Left lung (tissue), 10 donors: Measurements from ENCODE around the gene SPTBN1. TPM values are rescaled to one million over a fixed set of nuclear protein-coding genes. Genes with fewer than 3 reads are reported as not detected.

Experiments
- ATAC-seq: fragments of 200-7000 bp; cut with Tn5 transposase; one replicate; pipeline ENCODE4 v1.9.1; 2020; ENCODE audit warnings: moderate library complexity
- DNase-seq, 4 donors: peaks; one replicate each; pipeline ENCODE4 v3.0.0-alpha.2; 2013 to 2020
- H3K27ac ChIP-seq, 2 donors: fragments of 200-600 bp; sonication (generic) in 1 of 2; one replicate each; pipeline versions ENCODE4 v1.5.0 to v1.8.0; 2020 to 2021
- H3K27me3 ChIP-seq, 2 donors: fragments of 200-600 bp; sonication (generic) in 1 of 2; one replicate each; pipeline versions ENCODE4 v1.5.0 to v1.8.0; 2020 to 2021
- H3K36me3 ChIP-seq, 2 donors: fragments of 200-600 bp; sonication (generic) in 1 of 2; one replicate each; pipeline versions ENCODE4 v1.5.0 to v1.8.0; 2020 to 2021
- H3K4me1 ChIP-seq, 2 donors: fragments of 200-600 bp; one replicate each; pipeline ENCODE4 v1.8.0; 2021
- H3K4me3 ChIP-seq, 2 donors: fragments of 200-600 bp; sonication (generic) in 1 of 2; one replicate each; pipeline versions ENCODE4 v1.5.0 to v1.8.0; 2020 to 2021; ENCODE audit warnings: mild to moderate bottlenecking in 1 of 2
- H3K9me3 ChIP-seq, 2 donors: fragments of 200-600 bp; sonication (generic) in 1 of 2; one replicate each; pipeline versions ENCODE4 v1.5.0 to v1.8.0; 2020 to 2021
- intact Hi-C, 2 donors: fragments of 100-400 bp; cut with DNase I; formaldehyde crosslinking; loops; one replicate each; pipeline versions ENCODE4 v1.11.2 to v1.14.2; 2022
- polyA plus RNA-seq, 6 donors: library from polyadenylated mRNA; unstranded; fragments of 120-200 nt; gene quantifications; one replicate each; pipeline ENCODE4 v1.2.1, GENCODE V29; 2013; ENCODE audit not compliant: insufficient read length in 6 of 6
- total RNA-seq, 2 donors: library from RNA; stranded (reverse); fragmentation: NEBNext Ultra II Directional; extraction: Animal tissue kit (Norgen Biotek cat#: 25700); gene quantifications; one replicate each; pipeline ENCODE4 v1.2.1, GENCODE V29; 2021
- TF ChIP-seq, protein P1 (sequence below), 2 donors: fragments of 200-600 bp; sonication (generic) in 1 of 2; IDR thresholded peaks; one replicate each; pipeline versions ENCODE4 v1.5.0 to v1.8.0; 2021; ENCODE audit warnings: antibody characterized with exemption in 2 of 2
- donor health status: DM: no; HTN: yes; CAD: no.
- donor health status: DM: no; HTN: no; CAD: no.

The SPTBN1 gene
- total and polyA plus RNA-seq, 8 donors = 441 to 578 (median 543) TPM

DNA sequence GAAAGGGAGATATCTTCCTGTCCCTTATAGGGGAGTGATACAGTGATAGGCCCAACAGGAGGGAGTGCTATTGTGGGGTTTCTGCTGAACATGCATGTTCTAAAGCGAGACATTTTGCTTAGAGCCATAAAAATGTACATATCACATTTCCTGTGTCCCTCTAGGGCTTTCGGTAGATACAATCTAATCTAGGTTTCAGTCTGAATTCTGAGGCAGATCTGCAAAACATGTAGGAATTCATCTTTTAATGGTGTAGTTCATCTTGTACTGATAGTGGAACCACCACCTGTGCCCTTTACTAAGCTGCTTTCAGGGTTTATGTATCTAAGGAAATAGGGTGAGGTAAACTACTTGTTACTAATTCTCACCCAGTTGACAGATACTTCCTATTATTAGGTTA lies 73.8 kb downstream of the SPTBN1 start:
- no peak for DNase-seq
- peaks cover 8 to 39% of the 10 kb centered on the region in 2 donors for H3K4me1 ChIP-seq
- H3K27ac ChIP-seq = no peak overlapping the region
- peaks cover 3 to 39% of the 10 kb centered on the region in 2 donors for H3K36me3 ChIP-seq
- ATAC-seq = no peak
- H3K4me3 ChIP-seq = no peak overlapping the region
- TF ChIP-seq, protein P1, sequence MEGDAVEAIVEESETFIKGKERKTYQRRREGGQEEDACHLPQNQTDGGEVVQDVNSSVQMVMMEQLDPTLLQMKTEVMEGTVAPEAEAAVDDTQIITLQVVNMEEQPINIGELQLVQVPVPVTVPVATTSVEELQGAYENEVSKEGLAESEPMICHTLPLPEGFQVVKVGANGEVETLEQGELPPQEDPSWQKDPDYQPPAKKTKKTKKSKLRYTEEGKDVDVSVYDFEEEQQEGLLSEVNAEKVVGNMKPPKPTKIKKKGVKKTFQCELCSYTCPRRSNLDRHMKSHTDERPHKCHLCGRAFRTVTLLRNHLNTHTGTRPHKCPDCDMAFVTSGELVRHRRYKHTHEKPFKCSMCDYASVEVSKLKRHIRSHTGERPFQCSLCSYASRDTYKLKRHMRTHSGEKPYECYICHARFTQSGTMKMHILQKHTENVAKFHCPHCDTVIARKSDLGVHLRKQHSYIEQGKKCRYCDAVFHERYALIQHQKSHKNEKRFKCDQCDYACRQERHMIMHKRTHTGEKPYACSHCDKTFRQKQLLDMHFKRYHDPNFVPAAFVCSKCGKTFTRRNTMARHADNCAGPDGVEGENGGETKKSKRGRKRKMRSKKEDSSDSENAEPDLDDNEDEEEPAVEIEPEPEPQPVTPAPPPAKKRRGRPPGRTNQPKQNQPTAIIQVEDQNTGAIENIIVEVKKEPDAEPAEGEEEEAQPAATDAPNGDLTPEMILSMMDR (IDR thresholded peaks at IDR 0.05) = no peak
- intact Hi-C loops = no loop called here
- H3K9me3 ChIP-seq = no peaks in the 10 kb centered on the region
- no peaks in the 10 kb centered on the region for H3K27me3 ChIP-seq

DNA sequence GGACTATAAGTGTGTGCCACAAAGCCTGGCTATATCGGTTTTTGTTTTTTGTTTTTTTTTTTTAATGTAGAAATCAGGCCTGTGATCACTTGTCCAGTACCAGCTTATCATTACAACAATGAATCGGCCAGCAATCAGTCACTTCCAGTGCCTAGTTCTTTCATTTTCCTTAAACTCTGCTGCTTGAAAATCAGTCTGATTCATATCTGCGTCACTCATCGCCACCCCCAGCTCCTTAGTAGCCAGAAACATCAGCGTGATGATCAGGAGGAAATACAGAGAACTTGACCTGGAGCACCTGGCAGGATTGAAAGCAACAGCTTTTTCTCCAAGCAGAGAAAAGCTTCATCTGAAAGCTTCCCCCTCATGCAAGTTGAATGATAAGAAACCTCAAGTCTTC lies 75.4 kb downstream of the SPTBN1 start:
- no peak overlapping the region for H3K4me3 ChIP-seq
- peaks cover 3 to 33% of the 10 kb centered on the region in 2 donors for H3K36me3 ChIP-seq
- H3K9me3 ChIP-seq = no peaks in the 10 kb centered on the region
- DNase-seq = no peak
- H3K27me3 ChIP-seq = no peaks in the 10 kb centered on the region
- TF ChIP-seq, protein P1 (IDR thresholded peaks at IDR 0.05) = no peak
- H3K4me1 ChIP-seq = peaks cover 8 to 31% of the 10 kb centered on the region in 2 donors
- intact Hi-C loops = no loop called here
- no peak overlapping the region for H3K27ac ChIP-seq
- ATAC-seq = no peak

DNA sequence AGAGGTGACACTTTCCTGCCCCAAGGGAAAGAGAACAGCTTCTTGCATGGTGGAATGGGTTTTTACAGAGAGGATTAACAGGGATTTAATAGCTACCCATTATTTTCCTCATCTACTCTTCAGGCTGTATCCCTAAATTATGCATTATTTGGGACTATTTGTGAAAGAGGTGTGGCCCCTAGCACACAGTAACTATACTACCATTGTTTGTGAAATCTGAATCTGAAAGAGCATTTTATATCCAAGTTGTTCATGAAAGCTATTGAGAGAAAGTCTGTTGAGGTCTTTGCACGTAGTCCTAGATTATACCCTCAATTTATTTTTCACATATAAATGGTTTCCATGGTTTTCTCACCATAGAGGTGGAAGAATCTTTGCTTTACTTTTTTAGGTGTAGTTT lies 78.1 kb downstream of the SPTBN1 start:
- ATAC-seq (no peak), DNase-seq (no peak)
- peaks cover 0 to 8% of the 10 kb centered on the region in 2 donors for H3K36me3 ChIP-seq
- H3K27me3 ChIP-seq = no peaks in the 10 kb centered on the region
- intact Hi-C loops = no loop called here
- H3K4me1 ChIP-seq = peaks cover 8 to 31% of the 10 kb centered on the region in 2 donors
- H3K27ac ChIP-seq = no peak overlapping the region
- H3K9me3 ChIP-seq = no peaks in the 10 kb centered on the region
- TF ChIP-seq, protein P1 (IDR thresholded peaks at IDR 0.05) = no peak
- H3K4me3 ChIP-seq = no peak overlapping the region

DNA sequence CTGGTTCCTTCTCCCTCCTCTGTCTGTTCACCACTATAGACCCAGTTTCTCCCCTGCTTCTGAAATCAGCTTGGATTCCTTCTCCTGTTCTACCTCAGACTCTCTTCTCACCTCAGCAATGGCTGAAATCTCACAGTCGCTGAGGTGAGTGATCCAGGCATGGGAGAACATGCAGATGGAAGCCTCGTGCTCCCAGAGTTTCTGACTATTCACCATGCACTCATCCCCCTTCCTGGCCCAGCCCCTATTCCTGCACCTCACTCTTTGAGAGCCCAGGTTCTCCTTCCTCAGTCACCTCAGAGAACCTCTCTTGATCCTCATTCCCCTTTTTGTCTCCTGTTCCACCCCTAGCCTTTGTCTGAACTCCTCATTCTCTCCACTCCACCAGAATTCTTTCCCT lies 78.5 kb downstream of the SPTBN1 start:
- ATAC-seq (no peak), DNase-seq (no peak)
- Histone ChIP-seq H3K27me3 (no peaks in the 10 kb centered on the region), H3K27ac (peak overlapping the region in 1 of 2 donors; percentile 6), H3K36me3 (peaks cover 0 to 4% of the 10 kb centered on the region in 2 donors), H3K4me1 (peaks cover 8 to 31% of the 10 kb centered on the region in 2 donors), H3K9me3 (no peaks in the 10 kb centered on the region), H3K4me3 (no peak overlapping the region)
- intact Hi-C loops = no loop called here
- TF ChIP-seq, protein P1 (IDR thresholded peaks at IDR 0.05) = no peak

DNA sequence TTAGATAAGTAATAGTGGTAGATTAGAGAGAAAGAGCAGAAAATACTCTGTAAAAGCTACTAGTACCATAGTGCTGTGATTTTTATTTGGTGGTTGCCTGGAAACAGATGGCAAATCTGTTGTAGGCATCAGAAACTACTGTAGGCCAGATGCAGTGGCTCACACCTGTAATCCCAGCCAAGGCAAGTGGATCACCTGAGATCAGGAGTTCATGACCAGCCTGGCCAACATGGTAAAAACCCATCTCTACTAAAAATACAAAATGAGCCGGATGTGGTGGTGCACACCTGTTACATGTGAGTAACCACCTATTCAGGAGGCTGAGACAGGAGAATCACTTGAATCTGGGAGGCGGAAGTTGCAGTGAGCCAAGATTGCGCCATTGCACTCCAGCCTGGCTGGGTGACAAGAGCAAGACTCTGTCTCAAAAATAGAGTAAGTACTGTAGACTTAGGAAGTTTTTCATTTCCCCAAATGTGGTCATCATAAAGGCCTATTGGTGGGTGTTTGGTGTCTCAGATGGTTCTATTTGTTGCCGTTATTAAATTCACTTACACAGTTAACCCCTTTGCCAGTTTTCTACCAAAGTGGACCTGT lies 79.6 kb downstream of the SPTBN1 start:
- TF ChIP-seq, protein P1 (IDR thresholded peaks at IDR 0.05) = no peak

More for the DNA sequence above, 79.6 kb downstream of the SPTBN1 start:
- DNase-seq = peak in 2 of 4 donors; percentile 66 to 82
- Histone ChIP-seq H3K4me1 (peaks cover 8 to 27% of the 10 kb centered on the region in 2 donors), H3K4me3 (no peak overlapping the region), H3K36me3 (no peaks in the 10 kb centered on the region), H3K9me3 (no peaks in the 10 kb centered on the region), H3K27me3 (no peaks in the 10 kb centered on the region), H3K27ac (no peak overlapping the region)
- ATAC-seq = peak; percentile 13
- intact Hi-C loops = no loop called here
